H4 (cell line): ENCODE data around the gene LZTR1. TPM values are rescaled to one million over a fixed set of nuclear protein-coding genes. Genes with fewer than 3 reads are reported as not detected.
"Not testable (repeated sequence)": the region's sequence is repeated elsewhere in the genome, so short reads cannot be mapped to it uniquely, and the experiment has no call there.

Source experiments
- DNase-seq: peaks from one replicate; pipeline ENCODE4 v3.0.0-alpha.2; 2015; ENCODE audit warnings: low spot score
- total RNA-seq: library from RNA; depleted of rRNA; stranded (reverse); fragments of >200 nt; shearing (Covaris generic); gene quantifications from 2 replicates; pipeline ENCODE4 v1.2.3, GENCODE V29; 2014; rRNA removed

LZTR1 gene
- total RNA-seq: 6.8 and 8.2 TPM in 2 replicates

GRCh38 chr22:20981787-20982562 is at the start of gene LZTR1:
LZTR1 (plus strand) TSS chr22:20982297; CDS start chr22:20982372, 75 bp downstream.
- DNase-seq: peak; percentile 53

- DNase-seq: no peak
These were observed 48.2 kb upstream of the LZTR1 start for GRCh38 chr22:20933910-20934309.

- DNase-seq: not testable (repeated sequence)
These were observed 47.0 kb upstream of the LZTR1 start for GRCh38 chr22:20935049-20935448.

- not testable (repeated sequence) for DNase-seq
These were observed 46.1 kb upstream of the LZTR1 start for GRCh38 chr22:20935780-20936539.

GRCh38 chr22:20937031-20937793 is 44.9 kb upstream of the LZTR1 start:
- no peak for DNase-seq

- DNase-seq: no peak
These were observed 44.1 kb upstream of the LZTR1 start for GRCh38 chr22:20937794-20938671.

- DNase-seq: not testable (repeated sequence)
These were observed 42.5 kb upstream of the LZTR1 start for GRCh38 chr22:20939457-20940185.

GRCh38 chr22:20940186-20940651 is 41.9 kb upstream of the LZTR1 start:
- no peak for DNase-seq

GRCh38 chr22:20940904-20941385 is 41.2 kb upstream of the LZTR1 start:
- no peak for DNase-seq

GRCh38 chr22:20942203-20942902 is 39.7 kb upstream of the LZTR1 start:
- DNase-seq: not testable (repeated sequence)

- DNase-seq: no peak
These were observed 38.8 kb upstream of the LZTR1 start for GRCh38 chr22:20943104-20943933.

GRCh38 chr22:20944042-20944441 is 38.1 kb upstream of the LZTR1 start:
- no peak for DNase-seq

GRCh38 chr22:20945578-20945934 is 36.5 kb upstream of the LZTR1 start:
- no peak for DNase-seq

- no peak for DNase-seq
These were observed 35.8 kb upstream of the LZTR1 start for GRCh38 chr22:20946080-20946986.

- DNase-seq: no peak
These were observed 35.1 kb upstream of the LZTR1 start for GRCh38 chr22:20946991-20947390.

- DNase-seq: no peak
These were observed 33.6 kb upstream of the LZTR1 start for GRCh38 chr22:20948450-20948849.

GRCh38 chr22:20948989-20949388 is 33.1 kb upstream of the LZTR1 start:
- DNase-seq: no peak
